ENCODE data around the gene IGSF22.

The IGSF22 gene

DNA sequence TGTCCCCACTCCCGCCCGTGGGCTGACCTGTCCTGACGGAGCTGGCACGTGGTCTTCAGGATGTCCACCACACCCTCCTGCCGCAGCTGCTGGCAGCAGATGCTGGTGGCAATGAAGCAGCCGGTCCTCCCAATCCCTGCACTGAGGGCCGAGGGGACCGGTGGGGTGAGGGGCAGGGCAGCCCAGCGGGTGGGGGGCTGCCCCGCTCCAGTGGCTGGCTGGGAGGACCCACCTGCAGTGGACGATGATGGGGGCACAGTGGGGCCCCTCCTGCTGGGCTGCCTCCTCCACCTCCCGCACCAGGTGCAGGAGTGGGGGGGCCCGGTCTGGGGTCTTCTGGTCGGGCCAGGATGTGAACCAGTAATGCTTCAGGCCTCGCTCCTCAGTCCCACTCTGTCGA is 3.4 kb upstream of the IGSF22 start:
- Histone ChIP-seq H3K36me3 (ENCODE audit: control insufficient read depth, insufficient read depth, low read length) (no peaks in the 10 kb centered on the region), H3K27ac (ENCODE audit: low read depth, low read length) (no peak overlapping the region), H3K9me3 (ENCODE audit: control insufficient read depth, insufficient read depth, low read length) (no peaks in the 10 kb centered on the region), H3K4me3 (ENCODE audit: low read depth, low read length) (no peak overlapping the region), H3K4me1 (ENCODE audit: control insufficient read depth, insufficient read depth, low read length) (peaks cover 14% of the 10 kb centered on the region), H3K9ac (ENCODE audit: low read depth, low read length) (no peak overlapping the region), H3K27me3 (ENCODE audit: control insufficient read depth, insufficient read depth, low read length) (no peaks in the 10 kb centered on the region)

DNA sequence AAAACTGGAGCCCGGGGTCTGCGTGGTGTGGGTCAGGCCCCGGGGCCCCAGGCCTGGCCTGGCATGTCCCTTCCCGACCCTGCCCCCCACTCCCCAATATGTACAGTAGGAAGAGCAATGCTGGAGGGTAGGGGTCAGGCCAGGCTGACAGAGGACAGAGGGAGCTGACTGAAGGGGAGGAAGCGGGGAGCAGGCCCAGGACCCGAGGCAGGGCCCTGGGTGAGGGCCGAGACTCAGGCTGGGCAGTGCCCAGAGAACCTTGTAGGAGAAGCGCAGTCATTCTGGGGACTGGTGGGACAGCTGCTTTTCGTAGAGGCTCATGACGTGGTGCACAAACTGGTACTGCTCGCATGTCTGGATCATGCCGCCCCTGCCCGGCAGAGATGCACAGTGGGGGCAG is 2.7 kb upstream of the IGSF22 start:
- no peaks in the 10 kb centered on the region for H3K27me3 ChIP-seq (ENCODE audit: control insufficient read depth, insufficient read depth, low read length)
- no peaks in the 10 kb centered on the region for H3K9me3 ChIP-seq (ENCODE audit: control insufficient read depth, insufficient read depth, low read length)
- no peak overlapping the region for H3K27ac ChIP-seq (ENCODE audit: low read depth, low read length)
- H3K36me3 ChIP-seq (ENCODE audit: control insufficient read depth, insufficient read depth, low read length) = no peaks in the 10 kb centered on the region
- H3K9ac ChIP-seq (ENCODE audit: low read depth, low read length) = no peak overlapping the region
- no peak overlapping the region for H3K4me3 ChIP-seq (ENCODE audit: low read depth, low read length)
- H3K4me1 ChIP-seq (ENCODE audit: control insufficient read depth, insufficient read depth, low read length) = peaks cover 14% of the 10 kb centered on the region

DNA sequence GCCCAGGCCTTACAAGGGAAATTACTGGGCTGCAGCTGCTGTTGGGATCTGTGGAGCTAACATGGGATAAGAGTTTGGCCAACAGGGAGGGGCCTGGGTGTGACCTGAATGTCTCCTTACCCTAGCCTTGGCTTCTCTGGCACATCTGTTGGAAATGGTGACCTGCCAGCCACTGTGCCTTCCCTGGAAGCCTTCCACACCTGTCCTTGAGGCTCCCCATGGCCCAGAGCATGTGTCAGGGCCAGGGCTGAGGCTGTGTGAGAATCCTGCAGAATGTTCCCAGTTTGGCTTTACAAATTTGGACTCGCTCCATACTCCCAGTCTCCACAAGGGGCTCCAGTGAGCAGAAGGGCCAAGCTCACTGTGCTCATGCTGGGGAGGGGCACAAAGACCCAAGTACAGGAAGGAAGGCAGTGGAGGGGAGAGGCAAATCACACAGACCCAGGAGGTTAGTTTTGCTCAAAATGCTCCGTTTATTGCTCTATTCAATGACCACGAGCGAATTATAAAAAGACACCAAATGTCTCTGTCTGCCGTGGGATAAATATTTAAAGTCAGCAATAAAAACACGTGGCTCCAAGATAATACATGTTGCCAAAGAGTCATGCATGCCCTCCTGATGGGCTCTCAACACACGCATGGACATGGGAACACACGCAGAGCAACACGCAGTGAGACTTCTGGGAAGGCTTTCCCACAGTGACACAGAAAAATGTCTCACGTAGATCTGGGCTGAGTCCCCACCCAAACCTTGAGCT is 1.7 kb upstream of the IGSF22 start:
- no peak overlapping the region for H3K9ac ChIP-seq (ENCODE audit: low read depth, low read length)
- H3K27ac ChIP-seq (ENCODE audit: low read depth, low read length) = no peak overlapping the region
- peaks cover 14% of the 10 kb centered on the region for H3K4me1 ChIP-seq (ENCODE audit: control insufficient read depth, insufficient read depth, low read length)
- no peak overlapping the region for H3K4me3 ChIP-seq (ENCODE audit: low read depth, low read length)
- no peaks in the 10 kb centered on the region for H3K9me3 ChIP-seq (ENCODE audit: control insufficient read depth, insufficient read depth, low read length)
- no peaks in the 10 kb centered on the region for H3K27me3 ChIP-seq (ENCODE audit: control insufficient read depth, insufficient read depth, low read length)
- no peaks in the 10 kb centered on the region for H3K36me3 ChIP-seq (ENCODE audit: control insufficient read depth, insufficient read depth, low read length)

DNA sequence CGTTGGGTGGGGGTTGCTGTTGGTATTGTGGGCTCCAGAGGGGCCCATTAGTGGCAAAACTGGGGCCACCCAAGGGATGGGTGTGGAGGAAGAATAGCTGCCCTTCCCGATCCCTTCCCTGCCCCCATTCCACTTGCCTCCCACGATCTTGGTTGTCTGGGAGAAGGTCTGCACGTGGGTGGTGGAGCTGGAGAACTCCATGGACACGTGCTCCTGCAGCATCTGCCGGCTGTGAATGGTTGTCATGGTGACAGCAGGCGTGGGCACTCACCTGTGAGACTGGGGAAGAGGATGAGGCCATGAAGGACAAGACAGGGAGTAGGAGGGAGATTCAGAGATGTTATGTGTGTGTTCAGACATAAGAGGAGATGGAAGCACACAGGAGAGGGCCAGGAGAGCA is 2.0 kb downstream of the IGSF22 start:
- Histone ChIP-seq H3K9me3 (ENCODE audit: control insufficient read depth, insufficient read depth, low read length) (no peaks in the 10 kb centered on the region), H3K4me3 (ENCODE audit: low read depth, low read length) (no peak overlapping the region), H3K9ac (ENCODE audit: low read depth, low read length) (no peak overlapping the region), H3K27ac (ENCODE audit: low read depth, low read length) (no peak overlapping the region), H3K27me3 (ENCODE audit: control insufficient read depth, insufficient read depth, low read length) (no peaks in the 10 kb centered on the region; the same call in 1 of the 2 replicates), H3K4me1 (ENCODE audit: control insufficient read depth, insufficient read depth, low read length) (peaks cover 14% of the 10 kb centered on the region), H3K36me3 (ENCODE audit: control insufficient read depth, insufficient read depth, low read length) (no peaks in the 10 kb centered on the region)

DNA sequence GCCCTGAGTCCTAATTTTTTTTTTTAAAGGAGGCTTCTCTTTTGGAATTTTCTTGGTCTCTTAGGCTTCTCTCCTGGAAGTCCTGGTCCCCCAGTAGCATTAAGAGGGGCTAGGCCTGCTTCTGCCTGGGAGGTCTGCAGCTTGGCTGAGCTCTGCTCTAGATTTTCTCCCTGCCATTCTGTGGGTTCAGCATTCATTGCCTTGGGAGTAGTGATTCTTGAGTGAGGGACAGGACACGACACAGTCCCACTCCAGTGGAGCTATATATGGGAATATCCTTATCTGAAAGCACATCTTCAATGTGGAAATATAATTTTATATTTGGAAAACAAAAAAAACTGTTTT is 3.7 kb downstream of the IGSF22 start:
- Histone ChIP-seq H3K27ac (ENCODE audit: low read depth, low read length) (no peak overlapping the region), H3K9ac (ENCODE audit: low read depth, low read length) (no peak overlapping the region), H3K4me3 (ENCODE audit: low read depth, low read length) (peak overlapping the region; percentile 63; the same call in 1 of the 2 replicates)

DNA sequence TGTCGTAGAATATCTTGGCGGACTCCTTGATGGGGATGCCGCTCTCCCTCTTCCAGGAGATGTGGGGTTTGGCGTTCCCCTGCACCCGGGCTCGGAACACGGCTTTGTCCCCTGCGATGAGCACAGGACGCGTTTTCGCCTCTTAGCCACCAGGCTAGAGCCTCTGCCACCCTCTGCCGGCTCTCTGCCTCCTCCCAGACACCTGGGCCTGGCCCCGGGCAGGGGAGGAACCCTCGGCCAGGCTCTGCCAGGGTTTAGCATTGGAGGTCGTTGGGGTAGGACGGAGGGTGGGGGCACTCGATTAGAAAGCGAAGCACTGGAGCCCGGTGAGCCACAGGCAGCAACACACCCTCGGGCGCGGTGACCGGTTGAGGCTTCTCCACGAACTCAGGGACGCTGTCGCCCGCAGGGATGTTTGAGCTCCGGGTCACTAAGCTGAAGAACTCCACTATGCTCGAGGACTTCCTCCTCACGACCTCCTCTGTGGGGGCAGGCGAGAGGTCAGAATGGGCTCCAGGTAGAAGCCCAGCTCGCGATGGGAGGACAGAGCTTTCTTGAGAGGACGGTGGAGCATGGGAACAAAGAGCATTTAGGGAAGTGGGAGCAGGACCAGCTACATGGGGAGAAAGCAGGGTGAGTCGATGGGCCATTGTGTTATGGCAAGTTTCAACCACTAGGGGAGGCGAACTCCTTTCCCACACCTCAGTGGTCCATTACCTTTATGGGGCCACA is 4.3 kb downstream of the IGSF22 start:
- H3K9ac ChIP-seq (ENCODE audit: low read depth, low read length) = peak overlapping the region; percentile 13; the same call in 1 of the 2 replicates
- H3K9me3 ChIP-seq (ENCODE audit: control insufficient read depth, insufficient read depth, low read length) = no peaks in the 10 kb centered on the region
- peaks cover 3% of the 10 kb centered on the region for H3K27me3 ChIP-seq (ENCODE audit: control insufficient read depth, insufficient read depth, low read length)
- peaks cover 8% of the 10 kb centered on the region for H3K4me1 ChIP-seq (ENCODE audit: control insufficient read depth, insufficient read depth, low read length)
- H3K36me3 ChIP-seq (ENCODE audit: control insufficient read depth, insufficient read depth, low read length) = no peaks in the 10 kb centered on the region
- H3K4me3 ChIP-seq (ENCODE audit: low read depth, low read length) = peak overlapping the region; percentile 63
- H3K27ac ChIP-seq (ENCODE audit: low read depth, low read length) = no peak overlapping the region

More for the DNA sequence above, 3.7 kb downstream of the IGSF22 start:
- Histone ChIP-seq H3K27me3 (ENCODE audit: control insufficient read depth, insufficient read depth, low read length) (peaks cover 3% of the 10 kb centered on the region), H3K4me1 (ENCODE audit: control insufficient read depth, insufficient read depth, low read length) (peaks cover 9% of the 10 kb centered on the region), H3K36me3 (ENCODE audit: control insufficient read depth, insufficient read depth, low read length) (no peaks in the 10 kb centered on the region), H3K9me3 (ENCODE audit: control insufficient read depth, insufficient read depth, low read length) (no peaks in the 10 kb centered on the region)

DNA sequence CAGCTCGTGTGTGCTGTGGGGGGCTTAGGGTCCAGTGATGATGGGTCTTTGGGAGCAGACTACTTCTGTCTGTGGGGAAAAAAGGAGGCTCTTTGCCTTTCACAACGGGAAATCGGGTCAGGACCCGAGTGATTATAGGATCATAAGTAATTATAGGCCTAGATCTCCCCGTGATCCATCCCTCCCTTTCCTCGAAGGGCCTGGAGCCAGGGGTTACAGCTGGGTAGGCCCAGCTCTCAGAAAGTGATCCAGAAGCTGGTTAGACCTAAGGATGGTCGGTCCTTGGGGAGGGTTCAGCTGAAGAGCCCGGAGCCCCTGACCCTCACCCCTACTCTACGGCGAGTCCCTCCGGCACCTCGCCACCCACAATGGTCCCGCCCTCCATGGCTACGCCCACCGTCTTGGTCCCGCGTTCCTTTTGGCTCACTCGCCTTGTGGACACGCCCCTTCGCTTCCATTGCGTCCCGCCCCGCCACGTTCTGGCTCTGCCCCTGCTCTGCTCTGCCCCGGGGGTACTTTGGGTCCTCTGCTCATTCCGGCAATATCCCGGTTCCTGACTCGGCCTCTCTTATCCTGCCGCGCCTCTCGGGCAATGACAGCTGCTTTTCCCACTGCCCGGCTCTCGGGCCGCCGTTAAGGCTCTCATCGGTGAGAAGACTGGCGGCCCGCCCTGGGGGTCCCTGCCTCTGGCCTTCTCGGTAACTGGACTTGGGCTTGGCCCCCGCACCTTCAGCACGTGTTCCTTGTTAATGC is 5.0 kb downstream of the IGSF22 start:
- Histone ChIP-seq H3K36me3 (ENCODE audit: control insufficient read depth, insufficient read depth, low read length) (no peaks in the 10 kb centered on the region), H3K27ac (ENCODE audit: low read depth, low read length) (no peak overlapping the region), H3K9me3 (ENCODE audit: control insufficient read depth, insufficient read depth, low read length) (no peaks in the 10 kb centered on the region), H3K4me3 (ENCODE audit: low read depth, low read length) (peak overlapping the region; percentile 63), H3K27me3 (ENCODE audit: control insufficient read depth, insufficient read depth, low read length) (peaks cover 3% of the 10 kb centered on the region), H3K4me1 (ENCODE audit: control insufficient read depth, insufficient read depth, low read length) (peaks cover 2% of the 10 kb centered on the region), H3K9ac (ENCODE audit: low read depth, low read length) (peak overlapping the region; percentile 13; the same call in 1 of the 2 replicates)

DNA sequence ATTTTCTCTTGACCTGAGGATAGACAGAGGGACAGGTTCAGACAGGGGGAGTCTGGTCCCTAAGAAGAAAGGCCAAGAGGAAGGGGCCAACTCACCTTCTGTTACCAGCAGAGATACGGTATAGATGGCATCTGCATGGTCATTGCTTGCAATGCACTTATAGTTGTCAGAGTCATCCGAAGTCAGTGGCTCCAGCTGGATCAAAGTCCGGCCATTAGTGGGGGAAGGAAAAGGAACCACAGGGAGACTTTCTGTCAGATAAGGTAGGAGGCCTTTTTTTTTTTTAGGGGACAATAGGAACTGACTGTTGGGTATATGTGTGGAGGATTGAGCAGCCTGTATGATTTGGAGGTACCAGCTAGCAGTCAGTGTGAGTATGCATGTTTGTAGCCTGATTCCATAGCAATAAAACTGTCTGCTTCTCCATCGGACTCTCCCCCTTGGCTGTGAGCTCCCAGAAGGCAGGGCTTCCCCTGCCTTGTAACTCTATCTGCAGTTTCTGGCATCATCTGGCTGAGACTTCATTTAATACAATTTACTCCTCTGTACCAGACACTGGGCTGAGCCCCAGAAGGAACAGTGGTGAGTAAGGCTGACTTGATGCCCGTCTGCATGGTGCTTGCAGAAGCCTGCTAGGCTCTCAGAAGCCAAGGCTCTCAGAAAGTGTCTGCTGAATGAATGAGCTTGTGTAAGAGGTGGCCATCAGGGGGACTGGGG is 5.7 kb downstream of the IGSF22 start:
- H3K4me1 ChIP-seq (ENCODE audit: control insufficient read depth, insufficient read depth, low read length) = no peaks in the 10 kb centered on the region; the same call in 1 of the 2 replicates
- H3K27me3 ChIP-seq (ENCODE audit: control insufficient read depth, insufficient read depth, low read length) = peaks cover 3% of the 10 kb centered on the region
- no peak overlapping the region for H3K9ac ChIP-seq (ENCODE audit: low read depth, low read length)
- peak overlapping the region; percentile 63; the same call in 1 of the 2 replicates for H3K4me3 ChIP-seq (ENCODE audit: low read depth, low read length)
- no peak overlapping the region for H3K27ac ChIP-seq (ENCODE audit: low read depth, low read length)
- H3K36me3 ChIP-seq (ENCODE audit: control insufficient read depth, insufficient read depth, low read length) = no peaks in the 10 kb centered on the region
- no peaks in the 10 kb centered on the region for H3K9me3 ChIP-seq (ENCODE audit: control insufficient read depth, insufficient read depth, low read length)

DNA sequence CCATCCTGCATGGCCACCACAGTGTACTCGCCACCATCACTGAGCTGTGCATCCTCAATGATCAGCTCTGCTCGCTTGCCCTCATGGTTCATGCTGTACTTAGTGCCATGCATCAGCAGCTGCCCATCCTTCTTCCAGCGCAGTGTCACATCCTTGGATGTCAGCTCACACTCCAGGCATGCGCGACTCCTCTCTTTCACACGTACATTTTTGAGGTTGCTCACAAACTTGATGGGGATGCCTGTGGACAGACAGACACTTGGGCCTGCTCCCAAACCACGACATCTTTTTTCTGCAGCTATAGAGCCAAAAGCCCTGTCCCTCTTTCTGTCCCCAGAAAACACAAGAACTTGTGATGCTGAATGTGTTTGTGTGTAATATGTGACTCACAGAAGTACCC is 10.5 kb downstream of the IGSF22 start:
- Histone ChIP-seq H3K9me3 (ENCODE audit: control insufficient read depth, insufficient read depth, low read length) (no peaks in the 10 kb centered on the region), H3K27me3 (ENCODE audit: control insufficient read depth, insufficient read depth, low read length) (peaks cover 3% of the 10 kb centered on the region; the same call in 1 of the 2 replicates), H3K4me3 (ENCODE audit: low read depth, low read length) (no peak overlapping the region), H3K4me1 (ENCODE audit: control insufficient read depth, insufficient read depth, low read length) (no peaks in the 10 kb centered on the region), H3K9ac (ENCODE audit: low read depth, low read length) (no peak overlapping the region), H3K36me3 (ENCODE audit: control insufficient read depth, insufficient read depth, low read length) (no peaks in the 10 kb centered on the region), H3K27ac (ENCODE audit: low read depth, low read length) (no peak overlapping the region)

DNA sequence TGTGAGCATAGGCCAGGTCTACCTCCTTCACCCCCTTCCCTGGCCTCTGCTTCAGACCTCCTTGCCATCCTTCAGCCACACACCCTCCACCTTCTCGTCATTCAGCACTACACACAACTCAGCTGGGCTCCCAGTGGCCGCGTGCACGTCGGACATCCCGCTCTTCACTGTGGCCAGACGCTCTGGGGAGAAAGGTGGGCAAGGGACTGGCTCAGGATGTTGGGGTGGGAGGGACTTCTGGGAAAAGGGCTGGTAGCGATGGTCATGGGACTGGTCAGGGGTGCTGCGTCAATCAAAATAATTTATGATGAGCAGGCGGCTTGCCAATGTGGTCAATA is 11.6 kb downstream of the IGSF22 start:
- H3K4me3 ChIP-seq (ENCODE audit: low read depth, low read length) = no peak overlapping the region

More for the DNA sequence above, 11.6 kb downstream of the IGSF22 start:
- no peak overlapping the region for H3K27ac ChIP-seq (ENCODE audit: low read depth, low read length)
- H3K9ac ChIP-seq (ENCODE audit: low read depth, low read length) = no peak overlapping the region
- H3K4me1 ChIP-seq (ENCODE audit: control insufficient read depth, insufficient read depth, low read length) = no peaks in the 10 kb centered on the region
- no peaks in the 10 kb centered on the region for H3K9me3 ChIP-seq (ENCODE audit: control insufficient read depth, insufficient read depth, low read length)
- H3K27me3 ChIP-seq (ENCODE audit: control insufficient read depth, insufficient read depth, low read length) = peaks cover 3% of the 10 kb centered on the region; the same call in 1 of the 2 replicates
- H3K36me3 ChIP-seq (ENCODE audit: control insufficient read depth, insufficient read depth, low read length) = no peaks in the 10 kb centered on the region

All from HUES48 (cell line).